WTC11 (cell line): ENCODE results near the gene TMED4. TPM values are rescaled to one million over a fixed set of nuclear protein-coding genes. Genes with fewer than 3 reads are reported as not detected.

Experiments used
- ATAC-seq: fragments of 200-7000 bp; cut with Tn5 transposase; 2 replicates; pipeline ENCODE4 v1.10.0; 2021; ENCODE audit warnings: mild to moderate bottlenecking, moderate library complexity
- CTCF ChIA-PET: fragments of 300-600 bp; sonication (Branson Sonifier 250); formaldehyde crosslinking; loops from one replicate; lab custom pipeline; 2021; ENCODE audit warnings: antibody characterized with exemption; lab: Charles Lee
- POLR2A ChIA-PET: fragments of 350-600 bp; sonication (Branson Sonifier 250); formaldehyde crosslinking; loops from one replicate; lab custom pipeline; 2021; ENCODE audit warnings: antibody characterized with exemption; lab: Charles Lee
- DNase-seq: peaks from one replicate; pipeline ENCODE4 v3.0.0; 2021; ENCODE audit warnings: low spot score
- H3K27ac Mint-ChIP-seq: 2 replicates; pipeline ENCODE4 v1.8.0; 2021; ENCODE audit warnings: mixed read lengths
- H3K27me3 Mint-ChIP-seq: 2 replicates; pipeline ENCODE4 v1.8.0; 2021; ENCODE audit warnings: low read depth, mild to moderate bottlenecking, moderate library complexity, mixed read lengths
- H3K36me3 Mint-ChIP-seq: 2 replicates; pipeline ENCODE4 v1.8.0; 2021; ENCODE audit warnings: mixed read lengths
- H3K4me1 Mint-ChIP-seq: 2 replicates; pipeline ENCODE4 v1.8.0; 2022; ENCODE audit warnings: mixed read lengths
- H3K4me3 Mint-ChIP-seq: 2 replicates; pipeline ENCODE4 v1.8.0; 2021; ENCODE audit warnings: mild to moderate bottlenecking, moderate library complexity, mixed read lengths
- H3K9me3 Mint-ChIP-seq: 2 replicates; pipeline ENCODE4 v1.8.0; 2021; ENCODE audit warnings: mixed read lengths
- AFF4 ChIP-seq: sonication (generic); formaldehyde crosslinking; IDR thresholded peaks from 2 replicates; pipeline ENCODE4 v1.8.1; 2023; ENCODE audit warnings: mild to moderate bottlenecking, missing genetic modification reagents, borderline replicate concordance
- AR ChIP-seq: fragments of 250-450 bp; sonication (Bioruptor Pico); IDR thresholded peaks from 2 replicates; pipeline ENCODE4 v1.9.0; 2021; ENCODE audit warnings: mild to moderate bottlenecking
- ATF1 ChIP-seq: sonication (generic); formaldehyde crosslinking; IDR thresholded peaks from 2 replicates; pipeline ENCODE4 v1.8.1; 2023; ENCODE audit warnings: mild to moderate bottlenecking, moderate library complexity, missing genetic modification reagents
- ATF3 ChIP-seq: sonication (generic); formaldehyde crosslinking; conservative IDR thresholded peaks from 2 replicates; pipeline ENCODE4 v1.8.1; 2022; ENCODE audit warnings: mild to moderate bottlenecking, missing genetic modification reagents
- ATF6 ChIP-seq: sonication (generic); formaldehyde crosslinking; IDR thresholded peaks from 2 replicates; pipeline ENCODE4 v1.8.1; 2023; ENCODE audit warnings: mild to moderate bottlenecking, missing genetic modification reagents
- CBFB ChIP-seq: sonication (generic); formaldehyde crosslinking; IDR thresholded peaks from 2 replicates; pipeline ENCODE4 v1.8.1; 2022; ENCODE audit warnings: mild to moderate bottlenecking, low read depth, missing genetic modification reagents
- CDX4 ChIP-seq: fragments of 250-450 bp; sonication (Bioruptor Pico); IDR thresholded peaks from 2 replicates; pipeline ENCODE4 v1.9.0; 2021; ENCODE audit warnings: moderate library complexity, mild to moderate bottlenecking, inconsistent platforms, borderline replicate concordance
- CREB1 ChIP-seq: sonication (generic); formaldehyde crosslinking; IDR thresholded peaks from 2 replicates; pipeline ENCODE4 v1.8.0; 2023; ENCODE audit warnings: mild to moderate bottlenecking, missing genetic modification reagents
- E2F1 ChIP-seq: sonication (generic); formaldehyde crosslinking; IDR thresholded peaks from 2 replicates; pipeline ENCODE4 v1.8.0; 2022; ENCODE audit warnings: mild to moderate bottlenecking, missing genetic modification reagents
- ETV6 ChIP-seq: sonication (generic); formaldehyde crosslinking; IDR thresholded peaks from 2 replicates; pipeline ENCODE4 v1.8.1; 2022; ENCODE audit warnings: mild to moderate bottlenecking, missing genetic modification reagents
- FOXK1 ChIP-seq: sonication (generic); formaldehyde crosslinking; IDR thresholded peaks from 2 replicates; pipeline ENCODE4 v1.8.0; 2022; ENCODE audit warnings: mild to moderate bottlenecking, moderate library complexity, missing genetic modification reagents
- MYBL2 ChIP-seq: sonication (generic); formaldehyde crosslinking; IDR thresholded peaks from 2 replicates; pipeline ENCODE4 v1.8.1; 2023; ENCODE audit warnings: mild to moderate bottlenecking, moderate library complexity, missing genetic modification reagents
- NFATC4 ChIP-seq: fragments of 250-450 bp; sonication (Bioruptor Pico); IDR thresholded peaks from 2 replicates; pipeline ENCODE4 v1.9.0; 2021; ENCODE audit warnings: mild to moderate bottlenecking
- SMAD3 ChIP-seq: sonication (generic); formaldehyde crosslinking; IDR thresholded peaks from 2 replicates; pipeline ENCODE4 v1.8.0; 2022; ENCODE audit warnings: missing genetic modification reagents, mild to moderate bottlenecking, borderline replicate concordance
- ZBTB21 ChIP-seq: sonication (generic); formaldehyde crosslinking; IDR thresholded peaks from 2 replicates; pipeline ENCODE4 v1.8.1; 2023; ENCODE audit warnings: mild to moderate bottlenecking, missing genetic modification reagents, borderline replicate concordance
- ZNF232 ChIP-seq: sonication (generic); formaldehyde crosslinking; IDR thresholded peaks from 2 replicates; pipeline ENCODE4 v1.8.0; 2022; ENCODE audit warnings: mild to moderate bottlenecking, missing genetic modification reagents
- ZNF416 ChIP-seq: fragments of 250-450 bp; sonication (Bioruptor Pico); IDR thresholded peaks from 2 replicates; pipeline ENCODE4 v1.9.0; 2021; ENCODE audit warnings: mild to moderate bottlenecking, inconsistent platforms
- ZNF423 ChIP-seq: fragments of 250-450 bp; sonication (Bioruptor Pico); IDR thresholded peaks from 2 replicates; pipeline ENCODE4 v2.1.2; 2022; ENCODE audit warnings: mild to moderate bottlenecking, moderate library complexity
- ZSCAN18 ChIP-seq: fragments of 250-450 bp; sonication (Bioruptor Pico); IDR thresholded peaks from 2 replicates; pipeline ENCODE4 v2.1.2; 2022; ENCODE audit warnings: mild to moderate bottlenecking, moderate library complexity
- total RNA-seq: library from RNA; stranded (reverse); gene quantifications from 3 replicates; pipeline ENCODE4 v1.2.3, GENCODE V29; 2021

The TMED4 gene
- total RNA-seq, 1 experiment from 2014 or later = 58.6 TPM

GRCh38 chr7:44566680-44567079, 15.4 kb downstream of the TMED4 start:
- H3K4me3 Mint-ChIP-seq = no peak overlapping the region
- ATAC-seq = no peak
- TF ChIP-seq NFATC4 (CRISPR knock-in tag) (no peak), ETV6 (no peak), FOXK1 (no peak), ZNF423 (no peak), CBFB (CRISPR knock-in tag) (no peak), CDX4 (CRISPR knock-in tag) (no peak), AFF4 (CRISPR knock-in tag) (no peak), E2F1 (CRISPR knock-in tag) (no peak)
- no peaks in the 10 kb centered on the region for H3K9me3 Mint-ChIP-seq
- POLR2A ChIA-PET = no interaction called here
- CTCF ChIA-PET = interaction anchor here (1.4 to 2.8 kb wide), 6 partner anchors 13 to 326 kb away, joined by 3 to 32 read pairs (median 13); no protein-coding TSS in a partner anchor
- H3K36me3 Mint-ChIP-seq = peaks cover 63% of the 10 kb centered on the region
- H3K4me1 Mint-ChIP-seq = no peaks in the 10 kb centered on the region
- H3K27ac Mint-ChIP-seq = no peak overlapping the region
- no peak for DNase-seq
- no peaks in the 10 kb centered on the region for H3K27me3 Mint-ChIP-seq

- peak; percentile 49 for ATAC-seq
- CTCF ChIA-PET = interaction anchor here (0.6 to 2.8 kb wide), 39 partner anchors 8 to 523 kb away, joined by 3 to 33 read pairs (median 4); partner anchors contain the start of genes DDX56, NACAD, OGDH and TMED4
- DNase-seq = no peak
- no peaks in the 10 kb centered on the region for H3K9me3 Mint-ChIP-seq
- H3K27me3 Mint-ChIP-seq = no peaks in the 10 kb centered on the region
- H3K4me1 Mint-ChIP-seq = no peaks in the 10 kb centered on the region
- peaks cover 56% of the 10 kb centered on the region for H3K36me3 Mint-ChIP-seq
- H3K27ac Mint-ChIP-seq = peak overlapping the region; percentile 55; the same call in 1 of the 2 replicates
- POLR2A ChIA-PET = interaction anchor here (0.9 to 1.0 kb wide), 2 partner anchors 8 to 351 kb away, joined by 3 to 4 read pairs; partner anchors contain the start of gene DDX56
- H3K4me3 Mint-ChIP-seq = no peak overlapping the region
- TF ChIP-seq ZSCAN18 (no peak), CREB1 (CRISPR knock-in tag) (no peak), ATF6 (CRISPR knock-in tag) (no peak), AR (no peak), SMAD3 (CRISPR knock-in tag) (no peak), ZBTB21 (no peak), ATF3 (no peak), ZNF232 (CRISPR knock-in tag) (no peak), E2F1 (CRISPR knock-in tag) (no peak), MYBL2 (CRISPR knock-in tag) (no peak), ATF1 (CRISPR knock-in tag) (no peak), ZNF416 (CRISPR knock-in tag) (no peak)
Measured at GRCh38 chr7:44565795-44566559, 16.1 kb downstream of the TMED4 start.
